ENCODE results near the gene NPAS3.

GRCh38 chr14:33362934-33363333 is 424.3 kb downstream of the NPAS3 start:
- TF ChIP-seq CTCF (IDR thresholded peaks at IDR 0.05; ENCODE audit: low read depth, low read length) (no peak), EZH2phosphoT487 (IDR thresholded peaks at IDR 0.05; ENCODE audit: low read depth) (no peak)

All from OCI-LY3 (cell line).